COLO829 (cell line): ENCODE measurements around the gene PEX14.

Experiments
- DNase-seq: peaks from one replicate; pipeline ENCODE4 v3.0.0; 2012; ENCODE audit warnings: low spot score

Gene PEX14

GRCh38 chr1:10597492-10598388 is 123.0 kb downstream of the PEX14 start:
- DNase-seq, result no peak

- no peak for DNase-seq
Observed at GRCh38 chr1:10598389-10598702, 123.6 kb downstream of the PEX14 start.

- no peak for DNase-seq
Observed at GRCh38 chr1:10599194-10599861, 124.6 kb downstream of the PEX14 start.

DNA sequence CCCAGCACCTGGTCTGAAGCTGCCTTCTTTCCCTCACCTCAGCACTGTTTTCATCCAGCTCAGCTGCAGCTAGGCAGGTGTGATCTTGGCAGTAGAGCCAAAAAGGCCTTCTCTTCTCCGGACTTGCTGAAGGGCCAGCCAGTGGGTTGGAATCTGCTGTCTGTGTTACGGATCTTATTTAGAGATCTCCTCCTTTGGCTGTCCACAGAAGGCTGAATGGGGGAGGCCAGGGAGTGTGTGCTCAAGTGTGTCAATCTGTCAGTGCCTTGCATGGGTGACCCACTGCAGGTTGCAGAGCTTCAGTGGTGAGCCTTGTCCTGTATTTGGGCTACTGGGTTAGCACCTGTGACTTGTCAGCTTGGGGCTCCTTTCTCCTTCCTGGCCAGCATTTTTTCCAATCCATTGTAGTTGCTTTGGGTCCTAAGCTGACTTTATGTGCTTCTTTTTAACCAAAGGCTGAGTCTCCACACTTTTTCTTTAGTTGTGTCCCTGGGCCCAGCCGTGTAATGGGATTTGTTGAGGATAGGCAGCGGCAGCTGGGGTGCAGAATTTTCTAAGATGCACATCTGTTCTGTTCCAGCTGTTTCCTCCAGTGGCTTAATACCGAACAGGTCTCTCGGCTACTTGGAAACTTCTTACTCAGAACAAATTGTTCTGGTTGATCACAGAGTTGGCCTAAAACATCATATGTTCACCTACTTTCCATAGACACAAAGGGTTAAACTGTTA is 126.8 kb downstream of the PEX14 start:
- no peak for DNase-seq

GRCh38 chr1:10602936-10603335 is 128.2 kb downstream of the PEX14 start:
- no peak for DNase-seq

DNA sequence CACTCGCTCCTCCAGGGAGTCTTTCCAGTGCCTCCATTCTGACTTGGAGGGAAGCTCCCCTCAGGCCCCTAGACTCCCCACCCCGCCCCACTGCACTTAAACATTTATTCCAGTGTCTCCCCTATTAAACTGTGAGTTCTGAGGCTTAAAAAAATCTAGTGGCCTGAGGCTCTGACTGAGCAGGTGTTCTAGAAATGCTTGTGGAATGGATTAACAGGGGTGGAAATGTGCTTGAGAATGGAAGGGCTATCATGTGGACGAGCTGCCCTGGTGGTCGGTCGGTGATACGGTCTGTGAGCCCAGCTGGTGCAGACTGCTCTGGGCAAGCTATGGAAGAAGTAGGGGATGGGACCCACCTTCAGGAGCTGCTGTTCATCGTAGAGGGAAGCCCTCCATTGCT is 130.2 kb downstream of the PEX14 start:
- no peak for DNase-seq

- no peak for DNase-seq
Observed at GRCh38 chr1:10606064-10606463, 131.3 kb downstream of the PEX14 start.

DNA sequence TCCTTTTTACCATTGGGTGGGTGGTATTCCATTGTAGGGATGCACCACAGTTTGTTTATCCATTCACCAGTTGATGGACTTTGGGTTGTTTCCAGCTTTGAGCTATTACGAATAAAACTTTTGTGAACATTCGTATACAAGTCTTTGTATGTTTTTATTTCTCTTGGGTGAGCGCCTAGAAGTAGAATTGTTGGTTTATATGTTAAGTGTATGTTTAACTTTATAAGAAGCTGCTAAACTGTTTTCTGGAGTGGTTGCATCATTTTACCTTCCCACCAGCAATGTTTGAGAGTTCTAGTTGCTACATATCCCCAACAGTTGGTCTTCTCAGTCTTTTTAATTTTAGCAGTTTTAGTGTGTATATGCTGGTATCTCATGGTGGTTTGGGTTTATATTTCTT is 132.5 kb downstream of the PEX14 start:
- DNase-seq, result no peak

GRCh38 chr1:10608690-10609089 is 133.9 kb downstream of the PEX14 start:
- DNase-seq, result no peak

DNA sequence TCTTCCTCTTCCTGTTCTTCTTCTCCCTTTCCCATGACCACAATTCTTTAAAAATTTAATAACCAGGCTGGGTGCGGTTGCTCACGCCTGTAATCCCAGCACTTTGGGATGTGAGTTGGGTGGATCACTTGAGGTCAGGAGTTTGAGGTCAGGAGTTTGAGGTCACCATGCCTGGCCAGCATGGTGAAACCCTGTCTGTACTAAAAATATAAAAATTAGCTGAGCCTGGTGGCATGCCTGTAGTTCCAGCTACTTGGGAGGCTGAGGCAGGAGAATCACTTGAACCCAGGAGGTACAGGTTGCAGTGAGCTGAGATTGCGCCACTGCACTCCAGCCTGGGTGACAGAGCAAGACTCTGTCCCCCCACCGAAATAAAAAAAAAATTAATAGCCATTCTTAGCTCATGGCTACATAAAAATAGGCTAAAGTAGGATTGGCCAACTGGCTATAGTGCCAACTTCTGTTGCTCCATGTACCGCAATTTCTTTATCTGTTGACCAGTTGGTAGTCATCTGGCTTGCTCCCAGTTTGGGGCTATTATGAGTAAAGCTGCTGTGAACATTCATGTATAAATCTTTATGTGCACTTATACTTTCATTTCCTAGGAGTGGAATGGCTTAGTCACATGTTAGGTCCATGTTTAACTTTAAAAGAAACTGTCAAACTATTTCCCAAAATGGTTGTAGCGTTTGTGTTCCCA is 136.3 kb downstream of the PEX14 start:
- no peak for DNase-seq

DNA sequence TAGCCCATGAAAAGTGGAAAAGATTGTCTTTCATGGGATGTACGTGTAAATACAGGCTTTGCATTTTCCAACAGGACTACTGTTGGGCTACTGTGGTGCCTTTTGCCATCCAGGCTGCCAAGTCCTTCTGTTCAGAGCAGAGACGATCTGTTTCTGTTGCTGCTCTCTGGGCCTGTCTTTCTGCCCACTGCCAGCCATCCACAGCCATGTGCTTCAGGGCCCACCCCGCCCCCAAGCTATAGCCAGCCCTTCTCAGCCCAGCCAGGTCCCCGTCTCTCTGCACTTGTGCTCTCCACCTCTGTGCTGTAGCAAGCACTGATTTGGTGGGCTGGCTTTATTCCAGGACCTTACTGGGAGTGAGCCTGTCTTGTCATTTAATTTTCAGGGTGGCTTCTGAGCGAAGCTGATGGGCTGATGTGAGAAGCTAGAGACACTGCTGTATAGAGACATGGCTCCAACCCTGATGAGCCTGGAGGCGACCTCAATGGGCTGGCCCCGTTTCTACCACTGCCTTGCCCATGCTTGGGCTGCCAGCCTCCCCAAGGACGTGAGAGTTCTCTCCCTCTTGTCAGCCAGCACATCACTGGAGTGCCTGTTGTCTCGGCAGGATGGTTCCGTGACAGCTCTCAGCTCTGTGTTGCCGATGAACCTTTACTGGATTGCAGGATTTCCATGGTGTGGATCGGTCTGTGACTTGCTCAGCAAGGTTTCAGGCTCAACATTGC is 137.8 kb downstream of the PEX14 start:
- no peak for DNase-seq

DNA sequence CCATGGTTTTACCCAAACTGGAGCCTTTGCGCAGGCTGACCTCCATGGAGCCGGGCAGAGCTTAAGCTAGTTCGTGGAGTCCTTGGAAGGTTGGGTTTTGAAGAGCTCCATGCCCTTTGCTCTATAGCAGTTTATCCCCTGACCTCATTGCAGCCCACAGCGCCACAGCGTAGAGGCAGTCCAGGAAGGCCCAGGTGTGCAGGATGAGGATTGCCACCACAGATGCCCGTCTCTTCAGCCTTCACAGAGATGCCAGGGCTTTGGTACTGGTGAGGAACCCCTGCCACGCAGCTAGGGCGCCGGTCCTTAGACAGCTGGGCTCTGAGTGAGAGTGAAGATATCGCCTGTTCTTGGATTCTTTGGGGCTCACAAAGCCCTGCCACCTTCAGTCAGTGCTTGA is 138.6 kb downstream of the PEX14 start:
- no peak for DNase-seq

GRCh38 chr1:10613861-10614260 is 139.1 kb downstream of the PEX14 start:
- no peak for DNase-seq

DNA sequence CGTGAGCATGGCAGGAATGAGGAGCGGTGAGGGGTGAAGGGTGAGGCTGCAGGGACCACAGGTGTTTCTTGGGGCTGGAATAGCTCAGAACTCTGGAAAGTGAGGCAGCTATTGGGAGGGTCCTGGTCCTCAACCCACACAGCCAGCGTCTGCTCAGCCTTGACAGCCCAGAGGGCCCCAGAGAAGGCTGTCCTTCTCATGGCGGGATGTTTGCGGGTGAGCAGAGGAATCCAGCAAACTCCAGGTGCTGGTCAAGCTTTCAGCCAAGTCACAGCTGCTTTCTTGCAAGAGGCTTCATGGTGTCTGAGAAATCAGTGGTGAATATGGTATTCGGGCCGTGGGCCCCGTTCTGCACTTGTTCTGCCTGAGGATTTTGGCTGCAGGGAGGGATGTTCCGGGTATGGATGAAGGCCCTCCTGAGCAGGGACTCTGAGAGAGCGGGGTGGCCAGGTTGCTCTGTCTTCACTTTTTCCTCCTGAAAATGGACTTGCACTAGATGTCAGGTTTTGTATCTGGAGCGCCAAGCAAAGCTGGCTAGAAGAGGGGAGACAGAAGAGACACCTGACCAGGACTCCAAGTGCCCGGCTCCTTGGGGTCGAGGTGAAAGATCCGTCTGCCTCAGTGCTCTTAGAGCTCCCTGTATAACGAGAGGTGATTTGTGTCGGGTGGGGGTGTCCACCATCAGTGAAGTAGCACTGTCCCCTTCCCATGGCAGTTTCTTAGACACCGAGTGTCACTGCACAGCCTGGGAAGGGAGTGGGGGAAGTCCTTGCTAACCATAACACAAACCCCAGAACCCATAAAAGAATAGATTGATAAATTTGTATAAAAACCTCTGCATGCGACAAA is 139.9 kb downstream of the PEX14 start:
- no peak for DNase-seq

- DNase-seq, result no peak
Observed at GRCh38 chr1:10615332-10615731, 140.6 kb downstream of the PEX14 start.

GRCh38 chr1:10615932-10616671 is 141.4 kb downstream of the PEX14 start:
- no peak for DNase-seq

DNA sequence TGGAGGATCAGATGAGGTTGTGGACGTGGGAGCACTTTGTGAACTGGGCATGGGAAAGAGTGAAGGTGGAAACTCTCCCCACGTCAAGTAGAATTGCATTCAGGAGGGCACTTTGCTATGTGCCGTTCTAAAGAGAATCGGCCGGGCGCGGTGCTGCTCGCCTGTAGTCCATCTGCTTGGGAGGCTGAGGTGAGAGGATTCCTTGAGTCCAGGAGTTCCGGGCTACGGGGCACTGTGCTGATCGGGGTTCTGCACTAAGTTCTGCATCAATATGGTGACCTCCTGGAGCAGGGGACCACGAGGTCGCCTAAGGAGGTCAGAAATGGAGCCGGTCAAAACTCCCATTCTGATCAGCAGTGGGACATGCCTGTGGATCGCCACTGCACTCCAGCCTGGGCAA is 141.9 kb downstream of the PEX14 start:
- no peak for DNase-seq

DNA sequence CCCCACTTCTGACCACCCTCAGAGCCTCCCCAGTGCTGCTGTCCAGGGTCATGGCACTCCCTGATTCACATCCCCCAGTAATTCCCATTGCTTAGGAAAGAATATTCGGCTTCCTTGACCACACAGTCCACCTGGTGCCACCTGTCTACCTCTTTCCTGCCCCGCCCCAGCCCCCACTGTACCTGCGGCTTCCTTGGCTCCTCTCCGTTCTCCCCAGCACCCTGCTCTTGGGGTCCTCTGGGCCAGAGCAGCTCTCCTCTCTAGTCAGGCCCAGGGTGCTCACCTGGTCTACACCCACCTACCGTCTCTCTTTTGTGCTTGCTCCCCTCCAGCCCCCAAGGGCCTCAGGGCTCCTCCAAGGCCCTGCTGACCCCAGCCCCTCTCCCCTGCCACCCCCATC is 142.6 kb downstream of the PEX14 start:
- DNase-seq, result no peak

DNA sequence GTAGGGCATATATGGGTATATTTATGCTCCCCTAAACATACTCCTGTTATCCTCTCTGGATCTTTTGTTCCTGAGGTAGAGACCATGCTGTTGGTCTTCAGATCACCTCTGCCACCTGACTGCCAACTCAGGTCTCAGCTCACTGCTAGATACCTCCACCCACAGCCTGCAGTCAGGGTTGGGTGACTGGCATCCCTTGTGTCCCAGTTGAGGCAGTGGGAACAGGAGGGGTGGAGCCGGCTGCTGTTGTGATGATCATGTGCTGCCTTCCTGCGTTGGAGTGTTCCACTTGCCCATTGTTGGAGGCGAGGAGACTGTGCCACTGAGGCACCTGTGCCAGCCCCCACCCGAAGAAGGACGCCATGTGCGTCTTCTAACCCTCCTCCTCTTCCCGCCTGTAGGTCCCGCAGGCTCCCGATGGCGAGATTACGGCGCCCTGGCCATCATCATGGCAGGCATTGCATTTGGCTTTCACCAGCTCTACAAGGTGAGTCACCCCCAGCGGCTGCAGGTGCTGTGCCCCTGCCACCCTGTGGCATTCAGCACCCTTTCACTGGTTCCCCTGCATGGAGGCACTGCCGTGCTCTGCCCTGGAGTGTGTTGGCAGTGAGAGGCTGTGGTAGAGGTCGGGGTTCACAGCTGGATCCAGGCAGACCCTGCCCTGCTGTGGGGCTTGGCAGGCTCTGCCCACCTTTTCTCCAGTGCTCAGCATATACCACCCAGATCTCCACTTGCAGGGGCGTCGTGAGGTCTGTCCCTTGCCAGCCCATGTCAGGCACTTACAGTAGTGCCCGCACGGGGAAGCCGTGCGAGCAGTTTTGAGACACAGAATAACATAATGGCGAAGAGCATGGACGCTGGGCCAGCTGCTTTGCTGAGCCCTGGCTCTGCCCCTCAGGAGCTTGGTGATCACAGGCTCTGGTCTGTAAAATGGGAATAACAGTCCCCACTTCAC is 143.5 kb downstream of the PEX14 start:
- no peak for DNase-seq
